SJSA1 (cell line): ENCODE measurements around the gene SLC9A9. TPM values are rescaled to one million over a fixed set of nuclear protein-coding genes. Genes with fewer than 3 reads are reported as not detected.

Experiments
- DNase-seq, 2 experiments: peaks; one replicate each; pipeline ENCODE4 v3.0.0-alpha.2; 2015 to 2020; ENCODE audit warnings: low spot score in 2 of 2, low read depth in 1 of 2
- H3K27ac ChIP-seq: fragments of 250-450 bp; sonication (Bioruptor Pico); 2 replicates; pipeline ENCODE4 v1.5.1; 2020; ENCODE audit warnings: mild to moderate bottlenecking, moderate library complexity
- H3K27me3 ChIP-seq: fragments of 250-450 bp; sonication (Bioruptor Pico); replicated peaks from 2 replicates; pipeline ENCODE4 v1.5.1; 2020; ENCODE audit warnings: mild to moderate bottlenecking, moderate library complexity
- H3K36me3 ChIP-seq: fragments of 250-450 bp; sonication (Bioruptor Pico); 2 replicates; pipeline ENCODE4 v1.5.1; 2020; ENCODE audit warnings: mild to moderate bottlenecking
- H3K4me1 ChIP-seq: fragments of 250-450 bp; sonication (Bioruptor Pico); replicated peaks from 2 replicates; pipeline ENCODE4 v1.6.1; 2021; ENCODE audit warnings: mild to moderate bottlenecking
- H3K4me3 ChIP-seq: fragments of 250-450 bp; sonication (Bioruptor Pico); 2 replicates; pipeline ENCODE4 v1.5.1; 2020; ENCODE audit warnings: mild to moderate bottlenecking
- H3K9me3 ChIP-seq: fragments of 250-450 bp; sonication (Bioruptor Pico); replicated peaks from 2 replicates; pipeline ENCODE4 v1.5.1; 2020; ENCODE audit warnings: mild to moderate bottlenecking
- total RNA-seq: library from RNA; depleted of rRNA; stranded (reverse); fragments of >200 nt; shearing (Covaris generic); gene quantifications from 2 replicates; pipeline ENCODE4 v1.2.3, GENCODE V29; 2014

Gene SLC9A9
- total RNA-seq, 1 experiment from 2014 or later = 0.05 TPM

DNA sequence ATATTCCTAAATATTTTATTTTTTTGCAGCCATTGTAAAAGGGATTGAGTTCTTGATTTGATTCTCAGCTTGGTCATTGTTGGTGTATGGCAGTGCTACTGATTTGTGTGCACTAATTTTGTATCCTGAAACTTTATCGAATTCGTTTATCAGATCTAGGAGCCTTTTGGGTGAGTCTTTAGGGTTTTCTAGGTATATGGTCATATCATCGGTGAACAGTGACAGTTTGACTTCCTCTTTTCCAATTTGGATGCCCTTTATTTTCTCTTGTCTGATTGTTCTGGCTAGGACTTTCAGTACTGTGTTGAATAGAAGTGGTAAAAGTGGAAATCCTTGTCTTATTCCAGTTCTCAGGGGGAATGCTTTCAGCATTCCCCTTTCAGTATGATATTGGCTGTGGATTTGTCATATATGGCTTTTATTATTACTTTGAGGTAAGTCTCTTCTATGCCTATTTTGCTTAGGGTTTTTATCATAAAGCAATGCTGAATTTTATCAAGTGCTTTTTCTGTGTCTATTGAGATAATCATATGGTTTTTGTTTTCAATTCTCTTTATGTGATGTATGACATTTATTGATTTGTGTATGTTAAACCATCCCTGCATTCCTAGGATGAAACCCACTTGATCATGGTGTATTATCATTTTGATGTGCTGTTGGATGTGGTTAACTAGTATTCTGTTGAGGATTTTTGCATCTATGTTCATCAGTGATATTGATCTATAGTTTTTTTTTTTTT, 11.4 kb upstream of the SLC9A9 start:
- Histone ChIP-seq H3K9me3 (no peaks in the 10 kb centered on the region), H3K4me3 (no peak overlapping the region)
- DNase-seq = no peak

DNA sequence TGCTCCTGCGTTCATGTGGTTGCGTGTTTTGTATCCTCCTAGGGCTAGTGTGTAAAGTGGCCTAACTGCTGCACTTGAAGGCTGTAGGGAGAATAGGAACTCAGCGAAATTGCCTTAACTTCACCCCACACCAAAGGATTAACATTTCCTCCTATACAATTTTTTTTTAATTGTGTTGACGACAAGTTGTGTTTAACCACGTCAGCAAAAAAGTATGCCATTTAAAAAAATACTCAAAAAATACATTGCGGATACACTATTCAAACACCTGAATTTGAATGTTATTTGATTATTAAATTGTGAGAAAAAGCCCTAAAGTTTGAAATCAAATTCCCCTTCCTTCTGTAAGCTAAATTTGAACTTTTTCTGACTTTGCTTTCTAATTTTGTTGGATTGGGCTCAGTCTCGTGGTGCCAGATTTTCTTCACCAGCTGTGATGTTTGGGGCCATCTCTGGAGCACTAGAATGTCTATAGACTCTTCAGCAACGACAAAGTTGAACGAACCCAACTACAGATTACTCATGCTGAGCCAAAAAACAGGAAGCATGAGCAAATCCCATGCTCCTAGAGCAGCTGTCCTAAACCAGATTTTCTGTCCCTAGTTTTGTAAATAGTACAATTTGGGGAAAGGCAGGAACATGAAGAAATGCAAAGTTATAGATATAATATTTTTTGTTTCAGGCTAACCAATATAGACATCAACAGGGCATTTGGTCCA, 8.1 kb upstream of the SLC9A9 start:
- Histone ChIP-seq H3K27me3 (no peaks in the 10 kb centered on the region), H3K9me3 (no peaks in the 10 kb centered on the region), H3K4me1 (no peaks in the 10 kb centered on the region), H3K4me3 (no peak overlapping the region), H3K27ac (no peak overlapping the region), H3K36me3 (no peaks in the 10 kb centered on the region)
- no peak for DNase-seq

More for the DNA sequence above, 11.4 kb upstream of the SLC9A9 start:
- no peaks in the 10 kb centered on the region for H3K27me3 ChIP-seq
- H3K36me3 ChIP-seq = no peaks in the 10 kb centered on the region
- H3K27ac ChIP-seq = no peak overlapping the region
- no peaks in the 10 kb centered on the region for H3K4me1 ChIP-seq

DNA sequence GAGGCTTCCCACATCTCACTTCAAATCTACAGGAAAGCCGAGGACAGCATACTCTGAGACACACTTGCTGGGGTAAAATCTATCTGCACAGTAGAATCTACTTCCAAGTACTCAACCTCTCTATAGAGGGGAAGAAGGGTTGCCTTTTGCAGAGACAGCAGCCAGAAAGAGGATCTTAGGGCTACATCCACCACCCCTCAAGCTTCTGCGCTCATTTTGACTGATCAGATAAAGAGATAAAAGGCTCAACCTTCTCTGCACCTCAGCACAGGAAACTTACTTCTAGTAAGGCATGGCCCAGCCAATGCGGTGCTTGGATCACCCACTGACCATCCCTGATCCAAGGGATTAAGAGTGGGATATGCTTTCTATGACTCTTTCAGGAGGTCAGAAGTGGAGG, 6.9 kb upstream of the SLC9A9 start:
- no peak overlapping the region for H3K27ac ChIP-seq
- no peaks in the 10 kb centered on the region for H3K4me1 ChIP-seq
- H3K9me3 ChIP-seq = no peaks in the 10 kb centered on the region
- DNase-seq = no peak
- no peaks in the 10 kb centered on the region for H3K27me3 ChIP-seq
- no peaks in the 10 kb centered on the region for H3K36me3 ChIP-seq
- no peak overlapping the region for H3K4me3 ChIP-seq

DNA sequence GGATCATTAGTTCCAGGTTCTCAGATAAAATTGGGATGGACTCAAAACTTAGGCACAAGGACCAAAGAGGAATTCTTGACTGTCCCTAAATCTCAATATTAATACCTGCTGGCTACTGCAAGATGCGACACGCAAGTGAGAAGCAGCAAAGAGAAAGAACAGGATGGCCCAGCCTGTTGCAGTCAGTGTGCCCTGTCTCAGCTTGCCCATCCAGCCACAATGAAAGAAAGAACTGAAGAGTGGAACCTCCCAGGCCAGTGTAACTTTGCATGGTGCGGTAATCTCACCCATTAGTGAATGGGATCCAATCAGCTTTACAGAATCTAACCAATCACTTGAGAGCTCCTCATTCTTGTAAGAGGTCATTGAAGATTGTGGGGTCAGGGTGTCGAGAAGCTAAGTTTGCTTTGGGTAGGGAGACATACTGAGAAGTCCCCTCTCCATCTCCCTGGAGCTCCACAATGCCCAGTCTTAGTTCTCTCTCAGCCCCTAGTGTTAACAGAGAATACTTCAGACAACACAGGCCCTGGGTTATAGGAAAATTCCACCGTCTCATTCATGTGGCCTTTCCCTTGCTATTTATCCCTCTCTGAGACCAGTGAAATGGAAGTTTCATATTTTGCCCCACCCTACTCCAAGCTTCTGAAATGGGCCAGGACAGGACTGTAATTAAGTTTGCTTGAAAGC, 3.2 kb upstream of the SLC9A9 start:
- DNase-seq = no peak

DNA sequence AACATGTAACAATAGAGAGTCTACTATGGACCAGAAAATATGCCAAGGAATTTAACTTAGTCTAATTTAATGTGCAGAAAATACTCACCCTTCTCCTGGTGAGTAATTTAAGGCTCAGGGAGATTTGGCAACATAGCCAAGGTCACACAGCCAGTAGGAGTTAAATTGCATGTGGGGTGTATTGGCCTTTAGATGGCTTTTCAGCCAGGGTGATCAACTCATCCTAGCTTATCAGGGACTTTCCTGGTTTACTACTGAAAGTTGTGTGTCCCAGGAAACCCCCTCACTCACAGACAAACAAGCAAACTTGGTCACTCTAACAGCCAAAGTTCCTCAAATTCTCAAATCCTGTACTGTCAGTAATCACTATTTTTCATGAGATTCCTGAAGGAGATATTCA, 2.6 kb upstream of the SLC9A9 start:
- H3K27ac ChIP-seq = no peak overlapping the region
- no peaks in the 10 kb centered on the region for H3K27me3 ChIP-seq
- no peak for DNase-seq

More for the DNA sequence above, 3.2 kb upstream of the SLC9A9 start:
- H3K4me1 ChIP-seq = no peaks in the 10 kb centered on the region
- H3K36me3 ChIP-seq = no peaks in the 10 kb centered on the region
- no peak overlapping the region for H3K27ac ChIP-seq
- H3K27me3 ChIP-seq = no peaks in the 10 kb centered on the region
- no peaks in the 10 kb centered on the region for H3K9me3 ChIP-seq
- no peak overlapping the region for H3K4me3 ChIP-seq

DNA sequence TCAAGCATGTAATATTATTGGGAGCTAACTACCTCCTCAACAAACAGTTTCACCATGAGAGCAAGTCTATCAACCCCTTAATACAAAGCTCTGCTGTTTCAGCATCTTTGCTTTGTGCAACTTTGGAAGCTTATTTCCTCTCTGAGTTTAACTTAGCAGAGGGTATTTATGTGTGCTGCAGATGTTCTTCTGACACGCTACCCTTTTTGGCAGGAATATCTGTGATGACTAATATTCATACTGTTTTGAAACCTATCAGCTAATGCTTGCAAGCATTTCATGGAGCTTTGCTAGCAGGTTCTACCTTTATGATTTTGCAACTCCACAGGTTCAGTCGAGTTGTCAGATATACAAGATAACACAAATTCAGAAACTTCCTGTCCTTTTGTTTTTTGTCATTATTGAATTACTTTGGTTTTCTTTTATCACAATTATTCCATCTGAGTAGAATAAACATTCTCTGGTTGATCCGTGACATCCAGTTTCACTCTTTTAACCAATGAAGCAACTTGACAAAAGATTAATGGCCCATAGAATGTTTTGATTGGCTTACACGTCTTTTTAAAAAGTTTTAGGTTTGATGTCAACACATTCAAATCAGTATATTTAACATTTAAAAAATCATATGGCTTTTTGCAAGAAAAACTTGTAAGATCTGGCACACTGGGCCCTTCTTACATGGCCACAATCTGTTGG, 1.7 kb upstream of the SLC9A9 start:
- Histone ChIP-seq H3K27me3 (no peaks in the 10 kb centered on the region), H3K9me3 (no peaks in the 10 kb centered on the region), H3K27ac (no peak overlapping the region), H3K4me1 (no peaks in the 10 kb centered on the region), H3K36me3 (no peaks in the 10 kb centered on the region), H3K4me3 (no peak overlapping the region)
- DNase-seq = no peak

More for the DNA sequence above, 2.6 kb upstream of the SLC9A9 start:
- no peaks in the 10 kb centered on the region for H3K9me3 ChIP-seq
- no peak overlapping the region for H3K4me3 ChIP-seq
- no peaks in the 10 kb centered on the region for H3K4me1 ChIP-seq
- H3K36me3 ChIP-seq = no peaks in the 10 kb centered on the region

DNA sequence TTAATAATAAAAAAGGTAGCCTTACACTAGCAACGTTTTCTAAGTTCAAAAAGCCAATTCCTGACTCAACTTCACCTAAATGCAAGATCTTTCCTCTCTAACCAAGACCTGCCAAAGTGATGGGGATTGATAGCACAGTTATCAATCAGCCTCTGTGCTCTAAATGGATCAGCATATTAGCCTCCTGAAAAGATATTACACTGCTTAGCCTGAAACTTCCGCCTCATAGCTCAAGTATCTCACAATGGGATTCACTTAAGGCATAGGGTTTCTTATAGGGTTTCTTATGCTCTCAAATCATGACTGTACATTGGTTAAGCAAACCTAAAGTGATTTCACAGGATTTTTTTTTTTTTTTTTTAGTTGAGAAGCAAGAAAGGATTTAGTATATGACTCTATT, 436 bp upstream of the SLC9A9 start:
- H3K9me3 ChIP-seq = no peaks in the 10 kb centered on the region
- no peaks in the 10 kb centered on the region for H3K27me3 ChIP-seq
- H3K4me3 ChIP-seq = no peak overlapping the region
- no peak for DNase-seq
- no peaks in the 10 kb centered on the region for H3K36me3 ChIP-seq
- H3K27ac ChIP-seq = no peak overlapping the region
- no peaks in the 10 kb centered on the region for H3K4me1 ChIP-seq

DNA sequence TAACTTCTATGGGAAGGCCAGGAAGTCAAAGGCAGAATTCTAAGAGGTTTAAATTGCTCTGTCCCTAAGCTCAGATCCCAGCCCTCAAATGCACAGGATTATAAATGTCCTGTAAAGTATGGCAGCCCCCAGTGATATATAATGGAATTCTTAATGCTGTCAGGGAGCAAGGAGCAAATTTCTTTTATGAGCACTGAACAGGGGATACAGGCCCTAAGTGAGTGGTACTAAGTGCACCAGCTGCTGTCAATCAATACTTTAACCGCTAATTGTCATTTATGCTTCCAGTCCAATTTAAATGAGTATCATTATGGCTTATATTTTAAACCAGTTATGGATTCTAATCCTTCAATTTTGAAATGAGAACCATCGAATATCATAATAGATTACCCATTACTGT, 4.7 kb downstream of the SLC9A9 start:
- Histone ChIP-seq H3K27me3 (no peaks in the 10 kb centered on the region), H3K4me1 (no peaks in the 10 kb centered on the region)

DNA sequence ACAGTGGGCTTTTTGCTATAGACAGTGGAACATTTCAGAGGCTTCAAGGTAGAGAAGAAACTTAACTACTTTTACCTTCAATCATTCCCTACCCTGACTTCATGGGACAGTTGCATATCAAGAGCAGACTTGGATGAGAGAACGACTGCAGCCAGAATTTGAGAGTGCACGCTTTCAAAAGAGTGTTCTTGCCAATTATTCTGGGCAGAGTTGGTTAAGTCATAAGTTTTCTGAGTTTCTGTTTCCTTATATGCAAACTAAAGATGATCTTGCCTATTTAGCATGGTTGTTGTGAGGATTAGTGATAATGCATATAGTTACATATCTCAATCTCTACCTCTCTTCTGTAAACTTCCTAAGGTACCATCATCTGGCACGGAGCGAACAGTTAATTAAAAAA, 7.6 kb downstream of the SLC9A9 start:
- H3K9me3 ChIP-seq = no peaks in the 10 kb centered on the region
- no peaks in the 10 kb centered on the region for H3K27me3 ChIP-seq
- H3K27ac ChIP-seq = no peak overlapping the region

More for the DNA sequence above, 4.7 kb downstream of the SLC9A9 start:
- no peak overlapping the region for H3K4me3 ChIP-seq
- no peaks in the 10 kb centered on the region for H3K9me3 ChIP-seq
- no peaks in the 10 kb centered on the region for H3K36me3 ChIP-seq
- no peak for DNase-seq
- H3K27ac ChIP-seq = no peak overlapping the region

DNA sequence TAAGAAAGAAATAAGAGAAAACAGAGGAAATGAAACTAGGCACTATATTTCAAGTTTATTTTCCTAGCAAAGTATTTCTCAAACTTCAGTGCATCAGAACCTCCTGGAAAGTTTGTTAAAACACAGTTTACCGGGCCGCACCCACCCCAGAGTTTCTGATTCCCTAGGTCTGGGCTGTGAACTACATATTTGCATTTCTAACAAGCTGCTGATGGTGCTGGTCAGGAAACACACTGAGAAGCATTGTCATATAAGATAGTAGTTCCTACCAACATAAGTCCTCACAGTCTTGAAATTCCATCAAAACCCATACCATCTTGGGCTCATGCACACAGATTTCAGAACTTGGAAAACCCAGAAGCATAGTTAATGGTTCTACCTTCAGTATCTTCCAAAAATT, 8.3 kb downstream of the SLC9A9 start:
- H3K27ac ChIP-seq = no peak overlapping the region
- no peak for DNase-seq
- H3K27me3 ChIP-seq = no peaks in the 10 kb centered on the region
- no peaks in the 10 kb centered on the region for H3K9me3 ChIP-seq
- H3K36me3 ChIP-seq = no peaks in the 10 kb centered on the region
- H3K4me3 ChIP-seq = no peak overlapping the region
- H3K4me1 ChIP-seq = no peaks in the 10 kb centered on the region

More for the DNA sequence above, 7.6 kb downstream of the SLC9A9 start:
- Histone ChIP-seq H3K4me3 (no peak overlapping the region), H3K36me3 (no peaks in the 10 kb centered on the region), H3K4me1 (no peaks in the 10 kb centered on the region)
- no peak for DNase-seq

DNA sequence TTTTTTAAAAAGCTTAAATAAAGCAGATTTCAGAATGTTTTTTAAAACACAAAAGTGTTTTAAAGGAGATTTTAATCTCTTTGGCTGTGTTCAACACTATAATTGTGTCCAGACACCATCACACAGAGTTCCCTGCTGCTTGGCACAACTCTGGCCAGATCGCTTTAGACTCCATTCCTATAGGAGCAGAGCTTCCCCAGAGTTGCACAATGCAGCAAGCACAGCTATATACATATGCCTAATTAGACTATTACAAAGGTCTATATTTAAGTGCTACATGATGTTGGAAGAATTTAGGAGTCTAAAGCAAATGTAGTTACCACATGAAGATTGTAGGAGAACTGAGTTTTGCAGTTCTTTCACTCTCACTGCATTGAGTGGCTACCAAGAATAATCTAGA, 11.2 kb downstream of the SLC9A9 start:
- H3K4me1 ChIP-seq = no peaks in the 10 kb centered on the region
- no peak for DNase-seq
- no peaks in the 10 kb centered on the region for H3K27me3 ChIP-seq
- H3K9me3 ChIP-seq = no peaks in the 10 kb centered on the region
- H3K4me3 ChIP-seq = no peak overlapping the region
- H3K36me3 ChIP-seq = no peaks in the 10 kb centered on the region
- H3K27ac ChIP-seq = no peak overlapping the region

DNA sequence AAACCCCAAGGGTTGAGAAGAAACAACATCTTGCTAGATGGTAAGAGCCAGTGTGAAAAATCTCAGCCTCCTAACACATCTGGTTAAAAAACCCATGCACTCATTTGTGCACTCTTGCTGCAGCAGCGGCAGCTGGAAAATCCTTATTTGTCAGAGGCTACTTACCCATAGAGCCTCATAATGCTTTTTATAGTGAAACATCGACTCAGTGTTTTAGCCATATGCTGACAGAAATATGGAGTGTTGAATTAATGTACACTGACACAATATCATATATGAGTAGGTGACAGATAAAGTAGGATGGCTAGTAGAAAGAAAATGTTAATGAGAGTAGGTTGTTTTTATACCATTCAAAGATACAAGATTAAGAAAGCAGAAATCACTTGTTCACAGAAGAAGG, 13.0 kb downstream of the SLC9A9 start:
- Histone ChIP-seq H3K27ac (no peak overlapping the region), H3K27me3 (no peaks in the 10 kb centered on the region)

DNA sequence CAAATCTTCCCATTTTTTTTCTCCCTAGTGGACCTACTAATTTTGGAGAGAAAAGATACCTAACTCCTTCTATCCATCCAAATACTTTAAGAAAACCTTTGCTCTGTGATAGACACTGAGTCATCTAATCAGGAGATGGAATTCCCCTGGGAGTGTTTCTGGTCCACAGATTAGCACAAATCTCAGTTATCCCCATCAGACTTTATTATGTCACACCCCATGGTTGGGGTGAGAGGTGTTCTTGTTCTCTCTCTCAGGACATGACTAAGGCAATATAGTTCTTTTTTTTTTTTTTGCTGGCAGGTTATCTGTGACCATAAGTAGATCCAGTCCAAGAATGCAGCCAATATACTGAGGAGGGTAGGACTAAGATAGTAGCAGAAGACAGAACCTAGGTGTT, 15.8 kb downstream of the SLC9A9 start:
- no peak for DNase-seq

More for the DNA sequence above, 13.0 kb downstream of the SLC9A9 start:
- DNase-seq = no peak
- no peaks in the 10 kb centered on the region for H3K9me3 ChIP-seq
- H3K4me3 ChIP-seq = no peak overlapping the region
- H3K36me3 ChIP-seq = no peaks in the 10 kb centered on the region
- no peaks in the 10 kb centered on the region for H3K4me1 ChIP-seq

More for the DNA sequence above, 15.8 kb downstream of the SLC9A9 start:
- Histone ChIP-seq H3K36me3 (no peaks in the 10 kb centered on the region), H3K4me1 (no peaks in the 10 kb centered on the region), H3K27me3 (no peaks in the 10 kb centered on the region), H3K27ac (no peak overlapping the region), H3K4me3 (no peak overlapping the region), H3K9me3 (no peaks in the 10 kb centered on the region)
